Ovary (tissue), 9 donors: Measurements from ENCODE around the gene MAGI1. TPM values are rescaled to one million over a fixed set of nuclear protein-coding genes. Genes with fewer than 3 reads are reported as not detected.

Source experiments
- DNase-seq, 5 donors: peaks; one replicate each; pipeline ENCODE4 v3.0.0-alpha.2; 2019 to 2020
- H3K27ac ChIP-seq, 2 donors: fragments of 200-600 bp; one replicate each; pipeline versions ENCODE4 v1.5.1 to v1.8.0; 2019 to 2022
- H3K27me3 ChIP-seq: fragments of 200-600 bp; one replicate; pipeline ENCODE4 v1.8.0; 2022
- H3K36me3 ChIP-seq: fragments of 200-600 bp; sonication (generic); one replicate; pipeline ENCODE4 v1.5.1; 2019
- H3K4me1 ChIP-seq: one replicate; pipeline ENCODE4 v1.8.1; 2013; ENCODE audit warnings: mild to moderate bottlenecking, moderate library complexity; ENCODE audit not compliant: insufficient read depth
- H3K4me3 ChIP-seq: fragments of 200-600 bp; sonication (generic); one replicate; pipeline ENCODE4 v1.5.1; 2017
- H3K9me3 ChIP-seq, 2 donors: fragments of 200-600 bp in 1 of 2; sonication (generic) in 1 of 2; one replicate each; pipeline versions ENCODE4 v1.5.1 to v1.8.1; 2013 to 2019; ENCODE audit warnings: mild to moderate bottlenecking in 1 of 2, moderate library complexity in 1 of 2
- EP300 ChIP-seq: sonication (generic); formaldehyde crosslinking; IDR thresholded peaks from one replicate; pipeline ENCODE4 v1.6.1; 2017; ENCODE audit warnings: antibody characterized with exemption
- POLR2A ChIP-seq: fragments of 450-650 bp; IDR thresholded peaks from one replicate; pipeline ENCODE4 v1.6.1; 2017; ENCODE audit warnings: antibody characterized with exemption, mild to moderate bottlenecking, moderate library complexity
- WGBS, 3 donors: extraction: QIAGEN DNeasy Blood & Tissue Kit in 1 of 3; methylation state at CpG; one replicate each; pipeline versions ENCODE4 v1.1.5 to v1.1.7; 2013 to 2017; 5-methylcytosine and 5-hydroxymethylcytosine counted together
- intact Hi-C, 4 donors: fragments of 100-400 bp; cut with DNase I; formaldehyde crosslinking; loops; one replicate each; pipeline versions ENCODE4 v1.11.0 to v1.15.1; 2022 to 2023
- polyA plus RNA-seq, 2 donors: library from polyadenylated mRNA; stranded (reverse); fragments of 200-250 nt in 1 of 2; fragments of 350-450 nt in 1 of 2; fragmentation: Illumina TruSeq in 1 of 2; extraction: RNeasy Lipid Tissue Mini Kit (QIAGEN cat#74804) in 1 of 2; gene quantifications; one replicate each; pipeline ENCODE4 v1.2.3, GENCODE V29; 2013 to 2014
- total RNA-seq, 7 donors: library from RNA; depleted of rRNA in 2 of 7; stranded (reverse); fragments of >200 nt in 2 of 7; fragmentation: NEBNext Ultra II Directional in 3 of 7; extraction: Animal tissue kit (Norgen Biotek cat#: 25700) in 3 of 7; gene quantifications; one replicate each; pipeline versions ENCODE4 v1.1.0 to v1.2.4, GENCODE V29; 2016 to 2023
- TF ChIP-seq, protein P1 (sequence below), 3 donors: fragments of 450-650 bp in 2 of 3; fragments of 200-600 bp in 1 of 3; IDR thresholded peaks; one replicate each; pipeline versions ENCODE4 v1.5.1 to v1.8.0; 2016 to 2022; ENCODE audit warnings: antibody characterized with exemption in 3 of 3, mild to moderate bottlenecking in 1 of 3
- donor health status: DM: no; HTN: no; CAD: no; lungs with moderate emphysema.
- donor health status: DM: no; HTN: no; CAD: no.
- donor health status: Bipolar disorder and iron deficiency.
- donor health status: DM: yes; HTN: yes; CAD: no.
- donor health status: DM: no; HTN: no; CAD: no.
- donor health status: DM: yes; HTN: yes; CAD: no.

MAGI1 gene
- total and polyA plus RNA-seq, 9 donors, result 5.5 to 35.7 (median 8.7) TPM

DNA sequence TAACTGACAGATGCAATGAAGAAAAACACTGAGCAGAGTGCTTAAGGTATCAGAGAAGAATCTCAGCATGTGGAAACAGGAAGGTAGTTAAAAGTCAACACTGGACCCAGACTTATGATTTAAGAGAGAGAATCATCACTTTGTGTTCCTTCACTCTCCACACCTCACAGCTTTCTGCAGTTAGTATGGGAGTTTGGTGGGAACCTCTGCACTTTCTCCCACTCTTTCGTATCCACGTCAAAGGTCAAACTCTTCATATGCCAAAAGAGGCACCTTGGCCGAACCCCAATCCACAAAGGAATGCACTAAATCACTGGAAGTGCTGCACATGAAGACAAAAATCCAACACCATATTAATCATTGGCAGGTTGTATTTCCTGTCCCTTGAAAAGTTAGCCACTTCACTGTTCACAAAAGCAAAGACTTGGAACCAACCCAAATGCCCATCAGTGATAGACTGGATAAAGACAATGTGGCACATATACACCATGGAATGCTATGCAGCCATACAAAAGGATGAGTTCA lies 361.2 kb downstream of the MAGI1 start:
- H3K27me3 ChIP-seq, result no peaks in the 10 kb centered on the region
- TF ChIP-seq, protein P1, sequence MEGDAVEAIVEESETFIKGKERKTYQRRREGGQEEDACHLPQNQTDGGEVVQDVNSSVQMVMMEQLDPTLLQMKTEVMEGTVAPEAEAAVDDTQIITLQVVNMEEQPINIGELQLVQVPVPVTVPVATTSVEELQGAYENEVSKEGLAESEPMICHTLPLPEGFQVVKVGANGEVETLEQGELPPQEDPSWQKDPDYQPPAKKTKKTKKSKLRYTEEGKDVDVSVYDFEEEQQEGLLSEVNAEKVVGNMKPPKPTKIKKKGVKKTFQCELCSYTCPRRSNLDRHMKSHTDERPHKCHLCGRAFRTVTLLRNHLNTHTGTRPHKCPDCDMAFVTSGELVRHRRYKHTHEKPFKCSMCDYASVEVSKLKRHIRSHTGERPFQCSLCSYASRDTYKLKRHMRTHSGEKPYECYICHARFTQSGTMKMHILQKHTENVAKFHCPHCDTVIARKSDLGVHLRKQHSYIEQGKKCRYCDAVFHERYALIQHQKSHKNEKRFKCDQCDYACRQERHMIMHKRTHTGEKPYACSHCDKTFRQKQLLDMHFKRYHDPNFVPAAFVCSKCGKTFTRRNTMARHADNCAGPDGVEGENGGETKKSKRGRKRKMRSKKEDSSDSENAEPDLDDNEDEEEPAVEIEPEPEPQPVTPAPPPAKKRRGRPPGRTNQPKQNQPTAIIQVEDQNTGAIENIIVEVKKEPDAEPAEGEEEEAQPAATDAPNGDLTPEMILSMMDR (IDR thresholded peaks at IDR 0.05), result no peak
- 71 to 81% (median 77%) methylated on average over 3 of the region's 3 CpGs for WGBS, 3 donors
- no peak for DNase-seq
- H3K36me3 ChIP-seq, result no peaks in the 10 kb centered on the region
- no peak overlapping the region for H3K4me3 ChIP-seq
- no peaks in the 10 kb centered on the region for H3K4me1 ChIP-seq
- no peaks in the 10 kb centered on the region for H3K9me3 ChIP-seq
- H3K27ac ChIP-seq, result no peak overlapping the region
- intact Hi-C loops, result no loop called here

GRCh38 chr3:65676580-65676979 lies 362.1 kb downstream of the MAGI1 start:
- intact Hi-C loops, result no loop called here
- no peak overlapping the region for H3K27ac ChIP-seq
- H3K27me3 ChIP-seq, result no peaks in the 10 kb centered on the region
- H3K4me1 ChIP-seq, result no peaks in the 10 kb centered on the region
- H3K4me3 ChIP-seq, result no peak overlapping the region
- WGBS, 3 donors, result 84 to 88% (median 87%) methylated on average over 2 of the region's 2 CpGs
- no peak for DNase-seq
- no peaks in the 10 kb centered on the region for H3K9me3 ChIP-seq
- H3K36me3 ChIP-seq, result no peaks in the 10 kb centered on the region
- TF ChIP-seq EP300 (no peak), POLR2A (no peak)
- TF ChIP-seq, protein P1 (IDR thresholded peaks at IDR 0.05), result no peak

DNA sequence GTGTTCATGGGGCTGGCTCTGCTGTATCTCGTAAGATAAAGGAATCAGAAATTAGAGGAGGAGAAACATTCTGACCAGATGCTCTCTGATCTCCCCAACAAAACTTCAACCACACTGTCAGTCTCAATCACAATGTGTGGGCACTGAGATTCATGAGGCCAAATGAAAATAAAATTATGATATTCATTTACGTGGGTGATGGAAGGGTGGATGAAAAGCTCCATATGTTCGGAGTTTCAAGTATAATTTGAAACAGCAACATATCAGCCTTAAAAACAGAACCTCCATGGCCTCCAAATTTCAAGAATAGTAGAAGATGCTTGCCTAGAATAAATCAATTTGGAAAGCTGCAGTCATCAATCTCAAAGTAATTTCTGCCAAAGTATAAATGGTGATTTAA lies 363.7 kb downstream of the MAGI1 start:
- Histone ChIP-seq H3K4me3 (no peak overlapping the region), H3K27me3 (no peaks in the 10 kb centered on the region), H3K4me1 (no peaks in the 10 kb centered on the region), H3K36me3 (no peaks in the 10 kb centered on the region), H3K27ac (no peak overlapping the region), H3K9me3 (no peaks in the 10 kb centered on the region)
- no peak for DNase-seq
- TF ChIP-seq, protein P1 (IDR thresholded peaks at IDR 0.05), result no peak
- TF ChIP-seq EP300 (no peak), POLR2A (no peak)
- 74 to 87% (median 87%) methylated on average over 3 of the region's 3 CpGs for WGBS, 3 donors
- intact Hi-C loops, result no loop called here

DNA sequence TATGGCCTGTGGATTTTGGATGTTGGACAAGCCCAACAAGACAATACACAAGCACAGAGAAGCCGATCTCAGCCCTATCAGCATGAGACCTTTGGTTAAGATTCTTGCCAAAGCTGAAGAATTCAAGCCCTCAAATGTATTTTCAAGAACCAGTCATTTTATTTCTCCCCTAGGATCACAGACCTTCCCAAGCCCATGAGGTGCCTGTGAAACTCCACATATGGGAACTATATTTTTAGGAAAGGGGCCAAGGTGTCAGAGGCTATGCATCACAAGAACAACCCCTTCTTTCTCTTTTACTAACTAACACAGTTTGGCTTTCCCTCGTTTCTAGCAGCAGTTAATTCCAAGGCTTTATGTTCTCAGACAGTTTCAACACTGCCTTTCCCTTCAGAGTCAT lies 364.5 kb downstream of the MAGI1 start:
- WGBS, 3 donors, result 40 to 55% (median 41%) methylated on average over 2 of the region's 2 CpGs
- intact Hi-C loops, result no loop called here
- no peaks in the 10 kb centered on the region for H3K27me3 ChIP-seq
- no peaks in the 10 kb centered on the region for H3K4me1 ChIP-seq
- no peak overlapping the region for H3K4me3 ChIP-seq
- H3K9me3 ChIP-seq, result no peaks in the 10 kb centered on the region
- no peaks in the 10 kb centered on the region for H3K36me3 ChIP-seq
- DNase-seq, result no peak
- no peak overlapping the region for H3K27ac ChIP-seq
- TF ChIP-seq EP300, result no peak
- TF ChIP-seq POLR2A, result no peak
- TF ChIP-seq, protein P1 (IDR thresholded peaks at IDR 0.05), result no peak
